Measurements from ENCODE around the gene SRRM5. TPM values are rescaled to one million over a fixed set of nuclear protein-coding genes. Genes with fewer than 3 reads are reported as not detected.

Gene SRRM5
- total RNA-seq, 2 experiments from 2014 or later = 0.41 to 0.54 TPM

DNA sequence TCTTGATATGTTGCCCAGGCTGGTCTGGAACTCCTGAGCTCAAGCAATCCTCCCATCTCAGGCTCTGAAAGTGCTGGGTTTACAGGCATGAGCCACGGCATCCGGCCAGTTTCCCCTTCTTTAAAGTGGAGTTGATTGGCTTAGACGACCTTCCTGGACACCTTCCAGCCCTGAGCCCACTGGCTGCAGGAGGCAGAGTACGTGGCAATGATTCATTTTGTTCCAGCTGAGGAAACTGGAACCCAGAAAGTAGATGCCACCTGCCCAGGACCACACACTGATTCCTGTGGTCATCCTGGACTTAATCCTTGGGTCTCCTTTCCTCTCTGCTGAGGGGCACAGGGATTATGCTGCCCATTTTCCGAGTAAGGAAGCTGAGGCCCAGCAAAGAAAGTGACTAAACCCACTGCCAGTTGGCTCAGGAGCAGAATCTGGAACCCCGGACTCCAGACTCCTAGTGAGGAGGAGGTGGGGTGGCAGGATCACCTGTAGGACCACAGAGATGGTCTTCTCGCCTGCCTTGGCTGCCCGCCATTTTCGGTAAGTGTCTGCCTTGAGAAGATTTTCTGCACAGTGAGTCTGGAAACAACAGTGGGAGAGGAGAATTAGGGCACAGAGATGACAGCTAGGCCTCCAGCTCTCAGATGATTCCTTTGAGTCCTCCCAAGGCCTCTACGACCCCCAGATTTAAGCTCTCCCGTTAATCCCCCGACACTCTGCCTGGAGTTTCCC lies 37.3 kb upstream of the SRRM5 start:
- H3K27me3 Mint-ChIP-seq = no peaks in the 10 kb centered on the region
- peaks cover 8% of the 10 kb centered on the region for H3K36me3 Mint-ChIP-seq (ENCODE audit: low read depth)
- no peaks in the 10 kb centered on the region for H3K9me3 Mint-ChIP-seq
- H3K4me1 Mint-ChIP-seq (ENCODE audit: low read depth) = peaks cover 36% of the 10 kb centered on the region
- TF ChIP-seq, protein P1, sequence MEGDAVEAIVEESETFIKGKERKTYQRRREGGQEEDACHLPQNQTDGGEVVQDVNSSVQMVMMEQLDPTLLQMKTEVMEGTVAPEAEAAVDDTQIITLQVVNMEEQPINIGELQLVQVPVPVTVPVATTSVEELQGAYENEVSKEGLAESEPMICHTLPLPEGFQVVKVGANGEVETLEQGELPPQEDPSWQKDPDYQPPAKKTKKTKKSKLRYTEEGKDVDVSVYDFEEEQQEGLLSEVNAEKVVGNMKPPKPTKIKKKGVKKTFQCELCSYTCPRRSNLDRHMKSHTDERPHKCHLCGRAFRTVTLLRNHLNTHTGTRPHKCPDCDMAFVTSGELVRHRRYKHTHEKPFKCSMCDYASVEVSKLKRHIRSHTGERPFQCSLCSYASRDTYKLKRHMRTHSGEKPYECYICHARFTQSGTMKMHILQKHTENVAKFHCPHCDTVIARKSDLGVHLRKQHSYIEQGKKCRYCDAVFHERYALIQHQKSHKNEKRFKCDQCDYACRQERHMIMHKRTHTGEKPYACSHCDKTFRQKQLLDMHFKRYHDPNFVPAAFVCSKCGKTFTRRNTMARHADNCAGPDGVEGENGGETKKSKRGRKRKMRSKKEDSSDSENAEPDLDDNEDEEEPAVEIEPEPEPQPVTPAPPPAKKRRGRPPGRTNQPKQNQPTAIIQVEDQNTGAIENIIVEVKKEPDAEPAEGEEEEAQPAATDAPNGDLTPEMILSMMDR (IDR thresholded peaks at IDR 0.05) = no peak
- ChIA-PET CTCF (interaction anchor here (0.8 to 5.9 kb wide), 7 partner anchors 9 to 142 kb away, joined by 3 to 62 read pairs (median 5); partner anchors contain the start of genes IRGQ, ZNF575 and ZNF576), POLR2A (interaction anchor here (0.8 to 3.2 kb wide), 6 partner anchors 11 to 42 kb away, joined by 3 to 20 read pairs (median 4); partner anchors contain the start of genes IRGQ, ZNF575 and ZNF576)
- peak overlapping the region; percentile 94 for H3K27ac Mint-ChIP-seq
- DNase-seq (no peak), ATAC-seq (no peak)
- peak overlapping the region; percentile 96 for H3K4me3 Mint-ChIP-seq
- intact Hi-C loops (cut with micrococcal nuclease) = no loop called here

DNA sequence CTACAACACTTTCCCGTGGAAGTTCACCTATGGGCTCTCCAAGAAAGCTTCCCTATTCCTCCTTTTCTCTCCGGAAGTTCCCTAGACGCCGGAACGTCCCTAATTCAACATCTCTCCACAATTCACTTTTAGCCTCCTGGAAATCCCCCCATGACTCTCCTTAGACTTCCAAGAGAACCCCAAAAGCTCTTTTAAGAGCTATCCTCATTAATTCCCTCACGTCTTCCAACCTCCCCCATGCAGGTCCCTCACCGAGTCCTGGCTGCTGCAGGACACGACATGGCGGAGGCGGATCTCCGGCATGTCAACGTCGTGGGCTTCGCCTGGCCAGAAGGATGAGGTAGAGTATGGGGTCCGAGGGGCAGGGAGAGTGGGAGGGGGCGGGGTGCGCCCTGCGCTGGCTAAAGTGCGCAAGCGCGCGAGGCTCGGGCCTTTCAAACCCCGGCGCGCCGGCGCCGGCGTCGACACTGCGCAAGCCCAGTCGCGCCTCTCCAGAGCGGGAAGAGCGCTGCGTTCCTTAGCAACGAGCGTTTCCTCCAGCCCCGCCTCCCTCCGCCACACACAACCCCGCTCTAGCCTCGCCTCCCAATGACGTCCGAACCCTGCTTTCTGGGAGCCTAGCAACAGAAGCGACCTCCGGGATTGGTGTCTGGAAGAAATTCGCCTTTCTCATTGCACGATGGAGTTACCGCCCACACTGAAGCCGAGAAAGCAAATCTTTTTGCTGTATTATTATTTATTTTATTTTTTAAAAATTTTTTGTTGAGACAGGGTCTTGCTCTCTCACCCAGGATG lies 36.5 kb upstream of the SRRM5 start, which contains the start of the genes PINLYP and XRCC1:
TSS of gene PINLYP (plus strand) at position 646 of the 795 bp plus-strand sequence. CDS start 1,391 bp downstream, outside the sequence.
TSS of gene XRCC1 (minus strand) at position 372 of the 795 bp plus-strand sequence. CDS start at position 303, 69 bp downstream.
- CTCF ChIA-PET = interaction anchor here (1.8 to 5.9 kb wide), 3 partner anchors 14 to 21 kb away, joined by 5 to 62 read pairs (median 57); partner anchors contain the start of genes IRGQ and ZNF576
- Mint-ChIP-seq H3K9me3 (no peaks in the 10 kb centered on the region), H3K27me3 (no peaks in the 10 kb centered on the region), H3K36me3 (ENCODE audit: low read depth) (peaks cover 8% of the 10 kb centered on the region), H3K4me3 (peak within 1 kb of the TSS; percentile 96), H3K4me1 (ENCODE audit: low read depth) (peaks cover 37% of the 10 kb centered on the region), H3K27ac (peak within 1 kb of the TSS; percentile 94)
- DNase-seq = peak; percentile 99
- ATAC-seq = peak; percentile 99
- POLR2A ChIA-PET = interaction anchor here (0.5 to 3.2 kb wide), 8 partner anchors 11 to 476 kb away, joined by 3 to 20 read pairs (median 4); partner anchors contain the start of genes IRGQ, ZNF575 and ZNF576
- intact Hi-C loops (cut with micrococcal nuclease) = no loop called here
- TF ChIP-seq, protein P1 (IDR thresholded peaks at IDR 0.05) = no peak

DNA sequence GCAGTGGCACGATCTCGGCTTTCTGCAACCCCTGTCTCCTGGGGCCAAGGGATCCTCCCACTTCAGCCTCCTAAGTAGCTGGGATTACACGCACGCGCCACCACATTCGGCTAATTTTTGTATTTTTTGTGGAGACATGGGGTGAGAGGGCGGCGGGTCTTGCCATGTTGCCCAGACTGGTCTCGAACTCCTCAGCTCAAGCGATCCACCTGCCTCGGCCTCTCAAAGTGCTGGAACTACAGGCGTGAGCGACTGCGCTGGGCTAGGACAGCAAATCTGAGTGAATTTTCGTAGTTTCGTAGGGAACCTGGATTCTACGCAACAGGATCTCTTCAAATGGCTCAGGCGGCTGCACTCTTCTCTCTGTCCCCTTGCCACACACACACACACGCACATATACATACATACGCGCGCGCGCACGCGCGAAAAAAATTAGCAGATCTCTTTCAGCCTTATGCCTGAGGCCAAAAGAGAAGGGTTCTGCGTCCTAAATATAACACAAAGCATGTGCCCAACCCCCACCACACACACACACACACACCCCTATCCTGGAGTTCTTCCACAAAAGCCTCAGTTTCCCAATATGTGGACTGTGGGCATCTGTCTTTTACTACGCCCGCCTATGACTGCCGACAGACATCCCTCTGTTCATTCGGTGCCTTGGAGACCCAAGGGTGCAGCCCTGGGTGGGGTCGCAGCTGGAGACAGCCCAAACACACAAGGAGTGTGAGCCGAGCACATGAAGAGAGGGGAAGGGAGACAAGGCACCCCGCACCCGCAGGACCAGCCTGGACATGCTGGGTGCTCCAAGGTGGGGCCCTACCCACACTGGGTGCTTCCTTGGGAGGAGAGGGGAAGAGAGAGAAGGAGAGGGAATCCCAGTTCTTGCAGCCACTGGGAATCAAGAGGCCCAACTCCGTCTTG lies 35.7 kb upstream of the SRRM5 start:
- Mint-ChIP-seq H3K27me3 (no peaks in the 10 kb centered on the region), H3K4me1 (ENCODE audit: low read depth) (peaks cover 37% of the 10 kb centered on the region), H3K9me3 (no peaks in the 10 kb centered on the region), H3K4me3 (peak overlapping the region; percentile 96), H3K27ac (peak overlapping the region; percentile 63), H3K36me3 (ENCODE audit: low read depth) (peaks cover 8% of the 10 kb centered on the region)
- intact Hi-C loops (cut with micrococcal nuclease) = no loop called here
- TF ChIP-seq, protein P1 (IDR thresholded peaks at IDR 0.05) = no peak
- ATAC-seq (no peak), DNase-seq (no peak)
- ChIA-PET CTCF (interaction anchor here (1.8 to 5.9 kb wide), 3 partner anchors 13 to 22 kb away, joined by 5 to 62 read pairs (median 57); partner anchors contain the start of genes IRGQ and ZNF576), POLR2A (interaction anchor here (0.6 kb wide), 1 partner anchor 49 kb away, joined by 4 read pairs; no protein-coding TSS in a partner anchor)

DNA sequence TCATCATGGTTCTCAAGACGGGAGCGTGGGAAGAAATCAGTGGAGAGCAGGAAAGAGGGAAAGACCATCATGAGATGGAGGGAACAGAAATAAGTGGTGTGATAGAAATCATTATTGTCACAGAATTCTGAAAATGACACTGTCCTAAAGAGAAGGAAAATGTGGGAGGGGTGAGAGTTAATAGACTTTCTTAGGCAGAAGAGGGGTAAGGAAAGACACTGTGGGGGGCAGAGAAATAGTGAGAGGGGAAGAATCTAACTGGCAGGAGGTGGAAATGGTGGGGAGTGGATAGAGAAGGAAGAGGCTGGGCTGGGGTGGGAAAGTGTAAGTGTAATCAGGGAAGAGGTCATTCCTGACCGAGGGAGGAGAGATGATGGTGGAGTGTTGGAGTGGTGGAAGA lies 33.1 kb upstream of the SRRM5 start:
- DNase-seq (no peak), ATAC-seq (no peak)
- Mint-ChIP-seq H3K9me3 (no peaks in the 10 kb centered on the region), H3K36me3 (ENCODE audit: low read depth) (peaks cover 5% of the 10 kb centered on the region), H3K4me1 (ENCODE audit: low read depth) (peaks cover 29% of the 10 kb centered on the region), H3K27ac (peak overlapping the region; percentile 48), H3K4me3 (peak overlapping the region; percentile 94), H3K27me3 (no peaks in the 10 kb centered on the region)
- POLR2A ChIA-PET = no interaction called here
- CTCF ChIA-PET = interaction anchor here (2.5 to 5.3 kb wide), 2 partner anchors 17 to 24 kb away, joined by 11 to 62 read pairs; partner anchors contain the start of genes IRGQ and ZNF576
- intact Hi-C loops (cut with micrococcal nuclease) = no loop called here
- TF ChIP-seq, protein P1 (IDR thresholded peaks at IDR 0.05) = no peak

Measured in activated CD8-positive, alpha-beta T cell treated with anti-CD3 and anti-CD28 coated beads for 36 hours (primary cell).